ENCODE results near the gene ALDH7A1.

- TF ChIP-seq CSRNP3 (CRISPR knock-in tag; IDR thresholded peaks at IDR 0.05) (no peak), PATZ1 (CRISPR knock-in tag; IDR thresholded peaks at IDR 0.05; ENCODE audit: borderline replicate concordance) (no peak), ISL1 (CRISPR knock-in tag; IDR thresholded peaks at IDR 0.05) (no peak), PPARA (CRISPR knock-in tag; IDR thresholded peaks at IDR 0.05; ENCODE audit: borderline replicate concordance) (no peak), TSHZ2 (CRISPR knock-in tag; IDR thresholded peaks at IDR 0.05) (no peak)
These were observed 102.1 kb downstream of the ALDH7A1 start for GRCh38 chr5:126492939-126493338.

Data from SK-N-SH treated with all-trans-retinoic acid at 6 μM for 48 hours (cell line).